SK-N-SH (cell line): ENCODE results near the gene LRSAM1. TPM values are rescaled to one million over a fixed set of nuclear protein-coding genes. Genes with fewer than 3 reads are reported as not detected.
A peak's percentile ranks its signal among the peaks of the same experiment; 100 is the strongest.

ENCODE experiments used
- CTCF ChIA-PET: fragments of 300-600, 350-600 bp; formaldehyde crosslinking; extraction: SDS; loops from one replicate; lab custom pipeline; 2021; lab: Yijun Ruan, JAX
- POLR2A ChIA-PET: fragments of 350-600 bp; sonication (Branson Sonifier 250); formaldehyde crosslinking; extraction: SDS; loops from one replicate; lab custom pipeline; 2020; ENCODE audit warnings: antibody characterized with exemption, inconsistent platforms; lab: Yijun Ruan, JAX
- DNase-seq: peaks from one replicate; pipeline ENCODE4 v3.0.0; 2012
- H2AFZ ChIP-seq: fragments of 200-600 bp; sonication (generic); 2 replicates; pipeline ENCODE4 v1.8.1; 2016; ENCODE audit warnings: antibody characterized with exemption, mild to moderate bottlenecking, low read depth
- H3F3A ChIP-seq: fragments of 200-600 bp; sonication (generic); replicated peaks from 2 replicates; pipeline ENCODE3; 2016; ENCODE audit warnings: antibody characterized with exemption, mild to moderate bottlenecking; ENCODE audit not compliant: insufficient read depth
- H3K27ac ChIP-seq, 2 experiments: fragments of 200-500 bp in 1 of 2; fragments of 200-600 bp in 1 of 2; sonication (Bioruptor generic) in 1 of 2; sonication (generic), shearing (Covaris generic) in 1 of 2; 2 replicates each; pipeline versions ENCODE4 v1.5.1 to v1.6.1; 2014 to 2016; ENCODE audit warnings: low read depth in 2 of 2, inconsistent platforms in 1 of 2, low read length in 1 of 2, mild to moderate bottlenecking in 1 of 2, mixed read lengths in 1 of 2
- H3K27me3 ChIP-seq: fragments of 200-600 bp; sonication (generic), shearing (Covaris generic); 2 replicates; pipeline ENCODE4 v1.6.1; 2016; ENCODE audit warnings: mixed run types; ENCODE audit not compliant: insufficient read depth
- H3K36me3 ChIP-seq, 2 experiments: fragments of 200-500 bp in 1 of 2; fragments of 200-600 bp in 1 of 2; sonication (Bioruptor generic) in 1 of 2; sonication (generic) in 1 of 2; replicated peaks in 1 of 2; 2 replicates each; pipeline versions ENCODE3 to v1.5.1; 2014 to 2016; ENCODE audit warnings: low read length in 1 of 2, mild to moderate bottlenecking in 1 of 2; ENCODE audit not compliant: insufficient read depth in 2 of 2, control insufficient read depth in 1 of 2
- H3K4me1 ChIP-seq, 2 experiments: fragments of 200-500 bp in 1 of 2; fragments of 200-600 bp in 1 of 2; sonication (Bioruptor generic) in 1 of 2; sonication (generic), shearing (Covaris generic) in 1 of 2; 2 replicates each; pipeline versions ENCODE4 v1.5.1 to v1.6.1; 2014 to 2016; ENCODE audit warnings: low read depth in 1 of 2, low read length in 1 of 2, mixed run types in 1 of 2; ENCODE audit not compliant: insufficient read depth in 2 of 2, control insufficient read depth in 1 of 2
- H3K4me2 ChIP-seq: fragments of 200-600 bp; sonication (generic), shearing (Covaris generic); 2 replicates; pipeline ENCODE4 v1.6.1; 2017; ENCODE audit warnings: mixed run types
- H3K4me3 ChIP-seq, 2 experiments: fragments of 200-500 bp in 1 of 2; fragments of 200-600 bp in 1 of 2; sonication (Bioruptor generic) in 1 of 2; sonication (generic), shearing (Covaris generic) in 1 of 2; 2 replicates each; pipeline versions ENCODE4 v1.5.1 to v1.8.1; 2014 to 2016; ENCODE audit warnings: low read depth in 2 of 2, inconsistent platforms in 1 of 2, low read length in 1 of 2, mild to moderate bottlenecking in 1 of 2, mixed read lengths in 1 of 2, moderate library complexity in 1 of 2
- H3K79me2 ChIP-seq: fragments of 200-600 bp; sonication (generic); 2 replicates; pipeline ENCODE4 v1.8.1; 2017; ENCODE audit warnings: mild to moderate bottlenecking; ENCODE audit not compliant: insufficient read depth
- H3K9ac ChIP-seq: fragments of 200-600 bp; sonication (generic); 2 replicates; pipeline ENCODE4 v1.6.1; 2017; ENCODE audit warnings: mixed run types
- H3K9me2 ChIP-seq: fragments of 200-600 bp; sonication (generic); 2 replicates; pipeline ENCODE4 v1.6.1; 2017; ENCODE audit warnings: mixed run types
- H3K9me3 ChIP-seq: fragments of 200-600 bp; sonication (generic); 2 replicates; pipeline ENCODE4 v1.6.1; 2017; ENCODE audit warnings: mixed run types, mild to moderate bottlenecking, moderate library complexity
- H4K20me1 ChIP-seq: fragments of 200-600 bp; sonication (generic); 2 replicates; pipeline ENCODE4 v1.6.1; 2017; ENCODE audit warnings: mild to moderate bottlenecking, mixed run types; ENCODE audit not compliant: insufficient read depth
- CHD2 ChIP-seq: fragments of 150-350 bp; IDR thresholded peaks from 2 replicates; pipeline ENCODE4 v1.6.1; 2018; ENCODE audit warnings: low read length; ENCODE audit not compliant: partially characterized antibody
- CTCF ChIP-seq: fragments of 200-600 bp; sonication (generic); IDR thresholded peaks from 2 replicates; pipeline ENCODE4 v1.6.1; 2017; ENCODE audit warnings: antibody characterized with exemption, mild to moderate bottlenecking, moderate library complexity
- ELF1 ChIP-seq: IDR thresholded peaks from 2 replicates; pipeline ENCODE4 v1.4.0; 2012
- FOXJ3 ChIP-seq: sonication (generic); formaldehyde crosslinking; IDR thresholded peaks from 2 replicates; pipeline ENCODE4 v1.5.1; 2020; ENCODE audit warnings: mild to moderate bottlenecking, missing genetic modification reagents
- GATA2 ChIP-seq: sonication (generic); formaldehyde crosslinking; IDR thresholded peaks from 2 replicates; pipeline ENCODE4 v1.5.0; 2020; ENCODE audit warnings: mild to moderate bottlenecking, missing genetic modification reagents
- RAD21 ChIP-seq: IDR thresholded peaks from 2 replicates; pipeline ENCODE4 v1.6.1; 2012; ENCODE audit warnings: mild to moderate bottlenecking, low read length
- SIN3A ChIP-seq: IDR thresholded peaks from 2 replicates; pipeline ENCODE4 v1.6.1; 2012; ENCODE audit warnings: low read depth, mild to moderate bottlenecking, low read length, moderate library complexity, borderline replicate concordance
- SMC3 ChIP-seq: IDR thresholded peaks from 2 replicates; pipeline ENCODE4 v1.6.1; 2012; ENCODE audit warnings: low read depth, low read length, improper control_type of control experiment
- TCF12 ChIP-seq: IDR thresholded peaks from 2 replicates; pipeline ENCODE4 v1.4.0; 2012
- YY1 ChIP-seq: IDR thresholded peaks from 2 replicates; pipeline ENCODE4 v1.4.0; 2012; ENCODE audit warnings: low read depth, mild to moderate bottlenecking
- WGBS: methylation state at CpG from one replicate; pipeline ENCODE4 v1.1.6; 2017; ENCODE audit warnings: low lambda C conversion rate; 5-methylcytosine and 5-hydroxymethylcytosine counted together
- polyA plus RNA-seq, 3 experiments: library from polyadenylated mRNA; depleted of rRNA; stranded (reverse); fragments of >200 nt; gene quantifications; 2 replicates each; pipeline ENCODE4 v1.2.3, GENCODE V29; 2012

Gene LRSAM1
- polyA plus RNA-seq, 1 of the 3 experiments (the other 2 are of a cell fraction) = 8.0 TPM

GRCh38 chr9:127505396-127506116 is 54.2 kb downstream of the LRSAM1 start:
- H3K79me2 ChIP-seq = peaks cover 29% of the 10 kb centered on the region; the same call in 1 of the 2 replicates
- no peak overlapping the region for H3K9ac ChIP-seq
- 100% methylated on average over 6 of the region's 16 CpGs for WGBS
- no peaks in the 10 kb centered on the region for H3K9me3 ChIP-seq
- no peak overlapping the region for H2AFZ ChIP-seq
- no peaks in the 10 kb centered on the region for H3K9me2 ChIP-seq
- TF ChIP-seq SMC3 (peak; percentile 62), SIN3A (no peak), CTCF (peak; percentile 61), YY1 (no peak), CHD2 (no peak), RAD21 (peak; percentile 49), ELF1 (no peak)
- TF ChIP-seq, all 33 proteins: peak for 3
- ChIA-PET POLR2A (no interaction called here), CTCF (interaction anchor here (0.8 to 14.3 kb wide), 16 partner anchors 11 to 416 kb away, joined by 3 to 277 read pairs (median 7); partner anchors contain the start of gene TOR2A)
- H3F3A ChIP-seq = peaks cover 51% of the 10 kb centered on the region
- peaks cover 10 to 15% of the 10 kb centered on the region in 2 experiments; a peak in 2 of 4 replicates for H3K4me1 ChIP-seq
- peak overlapping the region in 1 of 2 experiments; percentile 59; a peak in 2 of 4 replicates for H3K27ac ChIP-seq
- no peak overlapping the region for H3K4me2 ChIP-seq
- DNase-seq = peak; percentile 83
- no peaks in the 10 kb centered on the region for H4K20me1 ChIP-seq
- H3K27me3 ChIP-seq = no peaks in the 10 kb centered on the region
- peaks cover 22 to 50% of the 10 kb centered on the region in 2 experiments for H3K36me3 ChIP-seq
- H3K4me3 ChIP-seq = no peak overlapping the region

GRCh38 chr9:127506117-127506813 is 55.0 kb downstream of the LRSAM1 start:
- no peak overlapping the region; the same call in 1 of the 2 replicates for H3K4me2 ChIP-seq
- H3K9me2 ChIP-seq = no peaks in the 10 kb centered on the region
- H3K4me3 ChIP-seq = no peak overlapping the region
- peaks cover 48% of the 10 kb centered on the region for H3F3A ChIP-seq
- POLR2A ChIA-PET = no interaction called here
- H3K4me1 ChIP-seq = peaks cover 10 to 12% of the 10 kb centered on the region in 2 experiments; a peak in 2 of 4 replicates
- WGBS = 93% methylated on average over 5 of the region's 12 CpGs
- peaks cover 29 to 47% of the 10 kb centered on the region in 2 experiments for H3K36me3 ChIP-seq
- peak overlapping the region in 1 of 2 experiments; percentile 59; a peak in 1 of 4 replicates for H3K27ac ChIP-seq
- DNase-seq = no peak
- H2AFZ ChIP-seq = no peak overlapping the region
- no peak for TF ChIP-seq TCF12
- no peak for TF ChIP-seq FOXJ3 (CRISPR knock-in tag)
- no peak for TF ChIP-seq GATA2 (CRISPR knock-in tag)
- CTCF ChIA-PET = interaction anchor here (1.0 to 14.3 kb wide), 2 partner anchors 77 to 415 kb away, joined by 3 to 277 read pairs; no protein-coding TSS in a partner anchor
- H3K27me3 ChIP-seq = no peaks in the 10 kb centered on the region
- no peaks in the 10 kb centered on the region for H4K20me1 ChIP-seq
- H3K9ac ChIP-seq = no peak overlapping the region
- H3K9me3 ChIP-seq = no peaks in the 10 kb centered on the region
- peaks cover 36% of the 10 kb centered on the region for H3K79me2 ChIP-seq
